K562 (cell line): ENCODE results near the gene NDUFAF5. TPM values are rescaled to one million over a fixed set of nuclear protein-coding genes. Genes with fewer than 3 reads are reported as not detected.

Experiments used
- DACH1 ChIP-seq: fragments of 450-650 bp; IDR thresholded peaks from 2 replicates; pipeline ENCODE4 v1.6.1; 2018; ENCODE audit not compliant: partially characterized antibody
- XRCC4 ChIP-seq: IDR thresholded peaks from one replicate; pipeline ENCODE4 v1.6.1; 2011; ENCODE audit not compliant: insufficient read depth, insufficient read length; ENCODE audit errors: extremely low read depth
- ZNF384 ChIP-seq: IDR thresholded peaks from 2 replicates; pipeline ENCODE4 v1.6.1; 2012; ENCODE audit warnings: low read depth, low read length, improper control_type of control experiment
- ZNF785 ChIP-seq: fragments of 250-450 bp; sonication (Bioruptor Pico); IDR thresholded peaks from 2 replicates; pipeline ENCODE4 v1.4.0; 2020; ENCODE audit warnings: mild to moderate bottlenecking
- polyA plus RNA-seq, 8 experiments: library from polyadenylated mRNA; depleted of rRNA in 4 of 8; stranded (reverse) in 5 of 8; unstranded in 3 of 8; fragments of >200 nt; fragmentation: Nextera tagmentation in 2 of 8; fragmentation: Illumina TruSeq in 1 of 8; extraction: Ambion mirVana in 2 of 8; extraction: Trizol in 1 of 8; gene quantifications; 2 replicates each; pipeline versions ENCODE4 v1.2.1 to v1.2.3, GENCODE V29; 2011 to 2014; ENCODE audit warnings: inconsistent platforms in 1 of 8, missing spikeins in 1 of 8
- total RNA-seq, 7 experiments: library from RNA; depleted of rRNA in 6 of 7; stranded (reverse); fragments of >200 nt in 6 of 7; fragmentation: Illumina TruSeq in 2 of 7; extraction: Trizol in 2 of 7; gene quantifications; 2 replicates each; pipeline versions ENCODE4 v1.2.1 to v1.2.3, GENCODE V29; 2011 to 2021; ENCODE audit warnings: low replicate concordance in 1 of 7
- TF ChIP-seq, protein P1 (sequence below): fragments of 250-450 bp; sonication (Bioruptor Pico); IDR thresholded peaks from 2 replicates; pipeline ENCODE4 v1.5.0; 2021; ENCODE audit warnings: mild to moderate bottlenecking, moderate library complexity
- TF ChIP-seq, protein P2 (sequence below): sonication (generic); formaldehyde crosslinking; IDR thresholded peaks from 2 replicates; pipeline ENCODE4 v1.8.1; 2023; ENCODE audit warnings: mild to moderate bottlenecking, missing genetic modification reagents

Gene NDUFAF5
- total and polyA plus RNA-seq, 9 of the 15 experiments (the other 6 are each of a cell fraction or from before 2014, with no cell fraction given): 17.2 to 33.1 (median 27.3) TPM

DNA sequence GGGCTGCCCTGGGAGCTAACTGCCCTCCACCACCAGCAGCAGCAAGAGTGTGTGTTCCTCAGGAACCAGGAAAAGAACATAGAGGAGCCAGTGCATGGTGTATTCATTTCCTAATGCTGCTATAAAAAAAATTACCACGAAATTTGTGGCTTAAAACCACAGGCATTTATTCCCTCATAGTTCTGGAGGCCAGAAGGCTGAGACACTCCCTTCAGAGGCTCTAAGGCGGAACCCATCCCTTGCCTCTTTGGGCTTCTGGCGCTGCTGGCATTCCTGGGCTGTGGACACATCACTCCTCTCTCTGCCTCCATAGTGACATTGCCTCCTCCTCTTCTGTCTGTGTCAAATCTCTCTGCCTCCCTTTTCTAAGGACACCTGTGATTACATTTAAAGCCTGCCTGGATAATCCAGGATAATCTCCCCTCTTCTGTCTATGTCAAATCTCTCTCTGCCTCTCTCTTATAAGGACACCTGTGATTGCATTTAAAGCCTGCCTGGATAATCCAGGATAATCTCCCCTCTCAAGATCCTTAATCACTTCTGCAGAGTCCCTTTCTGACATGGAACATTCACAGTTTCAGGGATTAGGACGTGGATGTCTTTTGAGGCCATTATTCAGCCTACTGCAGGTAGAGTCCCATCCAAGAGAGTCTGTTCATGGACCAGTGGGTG lies 54.7 kb downstream of the NDUFAF5 start (continued):
- TF ChIP-seq, protein P1, sequence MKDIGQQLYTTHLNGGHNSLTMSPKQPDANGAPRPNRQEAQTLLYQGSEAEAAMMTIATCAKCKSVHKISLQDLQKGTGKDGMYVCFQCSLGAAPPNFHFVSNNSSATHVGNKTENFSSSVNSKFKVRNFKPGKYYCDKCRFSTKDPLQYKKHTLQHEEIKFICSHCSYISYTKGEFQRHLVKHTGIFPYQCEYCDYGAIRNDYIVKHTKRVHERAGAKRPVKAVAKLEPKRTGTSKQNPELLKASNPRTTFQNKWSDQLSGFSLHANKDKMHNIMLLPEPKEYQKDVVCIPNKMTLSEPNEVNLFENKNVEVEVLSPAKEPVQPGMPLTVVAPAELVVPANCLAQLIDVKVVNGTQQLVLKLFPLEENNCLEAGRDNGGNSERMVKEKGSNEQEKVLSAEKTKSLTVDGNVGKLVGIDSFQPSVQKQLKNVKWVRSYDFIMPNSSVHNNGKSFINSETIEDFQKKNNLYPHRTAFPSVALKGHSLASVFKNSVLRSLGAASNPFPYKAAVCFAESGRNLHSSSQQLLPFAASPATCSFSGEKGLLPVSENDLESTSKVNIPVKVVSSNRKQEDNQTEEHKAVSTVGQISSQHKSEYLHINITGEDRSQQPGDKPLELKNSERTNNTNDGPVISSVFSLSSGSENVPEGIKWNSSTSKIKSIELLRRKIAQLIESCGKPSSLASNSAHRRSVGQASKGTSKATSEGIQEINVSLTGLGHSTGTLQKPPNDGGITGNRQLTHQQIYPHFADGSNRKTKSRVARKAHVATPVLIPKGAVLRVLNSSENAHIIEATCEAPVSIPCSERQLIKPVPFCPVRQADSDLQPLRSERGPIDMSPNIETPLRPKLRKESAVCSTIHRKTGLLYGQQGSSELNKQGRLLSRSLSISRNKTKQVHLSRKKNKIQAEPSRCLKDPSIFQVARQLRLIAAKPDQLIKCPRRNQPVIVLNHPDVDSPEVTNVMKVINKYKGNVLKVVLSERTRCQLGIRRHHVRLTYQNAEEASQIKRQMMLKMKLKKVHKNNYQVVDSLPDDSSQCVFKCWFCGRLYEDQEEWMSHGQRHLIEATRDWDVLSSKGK (CRISPR knock-in tag): no peak
- TF ChIP-seq ZNF384 (no peak), ZNF785 (CRISPR knock-in tag) (no peak), DACH1 (no peak), XRCC4 (no peak)
- TF ChIP-seq, protein P2, sequence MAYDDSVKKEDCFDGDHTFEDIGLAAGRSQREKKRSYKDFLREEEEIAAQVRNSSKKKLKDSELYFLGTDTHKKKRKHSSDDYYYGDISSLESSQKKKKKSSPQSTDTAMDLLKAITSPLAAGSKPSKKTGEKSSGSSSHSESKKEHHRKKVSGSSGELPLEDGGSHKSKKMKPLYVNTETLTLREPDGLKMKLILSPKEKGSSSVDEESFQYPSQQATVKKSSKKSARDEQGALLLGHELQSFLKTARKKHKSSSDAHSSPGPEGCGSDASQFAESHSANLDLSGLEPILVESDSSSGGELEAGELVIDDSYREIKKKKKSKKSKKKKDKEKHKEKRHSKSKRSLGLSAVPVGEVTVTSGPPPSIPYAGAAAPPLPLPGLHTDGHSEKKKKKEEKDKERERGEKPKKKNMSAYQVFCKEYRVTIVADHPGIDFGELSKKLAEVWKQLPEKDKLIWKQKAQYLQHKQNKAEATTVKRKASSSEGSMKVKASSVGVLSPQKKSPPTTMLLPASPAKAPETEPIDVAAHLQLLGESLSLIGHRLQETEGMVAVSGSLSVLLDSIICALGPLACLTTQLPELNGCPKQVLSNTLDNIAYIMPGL (CRISPR knock-in tag): no peak
